ENCODE data around the gene SPSB3.

Gene SPSB3

DNA sequence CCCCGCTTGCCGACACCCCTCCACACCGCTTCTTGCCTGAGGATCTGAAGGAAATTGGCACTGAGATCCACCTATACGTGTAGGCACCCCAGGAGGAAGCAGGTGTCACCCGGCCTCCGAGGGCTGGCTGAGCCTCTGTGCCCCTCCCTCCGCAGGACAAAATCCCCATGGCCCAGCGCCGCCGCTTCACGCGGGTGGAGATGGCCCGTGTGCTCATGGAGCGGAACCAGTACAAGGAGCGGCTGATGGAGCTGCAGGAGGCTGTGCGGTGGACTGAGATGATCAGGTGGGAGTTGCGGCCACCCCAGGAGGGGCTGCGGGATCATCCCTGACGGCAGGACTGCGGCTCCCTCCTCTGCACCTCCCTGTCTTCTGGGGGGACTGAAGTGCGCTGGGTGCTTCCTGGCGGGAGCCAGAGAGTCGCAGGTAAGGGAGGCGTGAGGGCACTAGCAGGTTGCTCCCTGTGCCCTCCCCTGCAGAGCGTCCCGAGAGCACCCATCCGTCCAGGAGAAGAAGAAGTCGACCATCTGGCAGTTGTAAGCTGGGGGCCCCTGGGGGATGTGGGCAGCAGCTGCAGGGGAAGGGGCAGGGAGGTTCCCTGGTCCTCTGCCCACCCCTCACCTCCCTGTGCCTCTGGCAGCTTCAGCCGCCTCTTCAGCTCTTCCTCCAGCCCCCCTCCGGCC, 20.0 kb downstream of the SPSB3 start:
- DNase-seq: no peak

DNA sequence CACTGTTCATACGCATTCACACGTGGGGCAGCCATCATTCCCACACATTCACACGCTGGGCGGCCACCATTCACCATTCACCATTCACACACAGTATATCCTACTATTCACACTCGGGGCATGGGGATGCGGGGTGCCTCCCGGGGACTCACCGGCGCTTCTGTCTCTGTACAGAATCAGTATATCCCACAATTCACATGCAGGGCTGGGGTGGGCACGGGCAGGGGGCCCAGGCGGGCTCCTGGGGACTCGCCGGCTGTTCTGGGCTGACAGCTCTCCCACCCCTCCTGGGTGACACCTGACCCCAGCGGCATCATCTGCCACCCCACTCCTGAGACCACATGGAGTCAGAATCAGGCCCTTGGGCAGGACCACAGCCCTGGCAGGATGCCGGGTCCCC, 20.6 kb downstream of the SPSB3 start:
- DNase-seq: no peak

DNA sequence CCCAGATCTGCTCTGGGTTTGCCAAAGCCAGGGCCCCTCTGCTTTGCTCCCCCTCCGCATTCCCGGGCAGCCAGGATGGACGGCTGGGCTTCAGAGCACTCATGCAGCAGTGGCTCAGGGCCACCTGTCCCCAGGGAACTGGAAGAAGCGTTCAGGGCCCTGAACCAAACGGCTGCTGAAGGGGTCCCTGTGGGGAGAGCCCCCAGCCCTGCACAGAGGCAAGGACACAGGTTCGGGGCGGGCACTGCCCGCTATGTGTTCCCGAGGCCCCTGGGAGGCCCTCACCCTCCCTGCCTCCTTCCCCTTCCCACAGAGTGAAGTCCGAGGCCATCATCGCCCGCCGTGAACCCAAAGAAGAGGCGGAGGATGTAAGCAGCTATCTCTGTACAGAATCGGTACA, 21.5 kb downstream of the SPSB3 start:
- DNase-seq: no peak

DNA sequence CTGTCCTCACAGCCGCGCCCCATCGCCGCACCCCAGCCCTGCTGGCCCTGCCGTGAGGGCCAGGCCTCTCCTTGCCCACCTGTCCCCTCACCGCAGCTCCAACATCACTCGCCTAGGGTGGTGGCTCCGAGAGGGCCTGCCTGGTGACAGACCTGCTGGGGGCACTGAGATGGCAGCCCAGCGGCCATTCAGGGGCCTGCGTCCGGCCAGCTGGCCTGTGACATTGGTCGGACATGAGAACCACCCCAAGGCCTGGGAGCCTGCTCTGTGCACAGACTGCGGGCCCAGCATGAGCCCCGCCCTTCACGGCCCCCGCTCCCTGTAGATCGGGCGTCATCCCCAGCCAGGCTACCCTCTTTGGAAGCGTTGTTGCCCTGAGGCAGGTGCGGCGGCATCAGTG, 22.9 kb downstream of the SPSB3 start:
- DNase-seq: no peak

DNA sequence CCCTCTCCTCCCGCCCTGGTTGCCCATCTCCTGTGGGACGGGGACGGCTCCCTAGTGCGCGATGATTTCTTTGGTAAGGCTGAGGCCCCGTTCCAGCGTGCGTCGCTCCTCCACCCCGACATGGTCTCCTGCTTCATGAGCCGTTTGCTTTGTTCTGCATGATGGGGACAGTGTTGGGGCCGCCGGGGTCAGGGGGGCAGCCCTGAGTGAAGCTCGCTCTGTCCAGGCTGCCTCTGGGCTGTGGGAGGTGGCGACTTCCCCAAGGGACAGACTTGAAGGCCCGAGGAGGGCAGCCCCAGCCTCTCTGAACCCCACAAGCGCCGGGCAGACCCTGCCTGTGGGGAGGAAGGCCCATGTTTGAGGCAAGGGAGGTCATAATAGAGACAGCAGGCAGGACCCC, 23.4 kb downstream of the SPSB3 start:
- no peak for DNase-seq

DNA sequence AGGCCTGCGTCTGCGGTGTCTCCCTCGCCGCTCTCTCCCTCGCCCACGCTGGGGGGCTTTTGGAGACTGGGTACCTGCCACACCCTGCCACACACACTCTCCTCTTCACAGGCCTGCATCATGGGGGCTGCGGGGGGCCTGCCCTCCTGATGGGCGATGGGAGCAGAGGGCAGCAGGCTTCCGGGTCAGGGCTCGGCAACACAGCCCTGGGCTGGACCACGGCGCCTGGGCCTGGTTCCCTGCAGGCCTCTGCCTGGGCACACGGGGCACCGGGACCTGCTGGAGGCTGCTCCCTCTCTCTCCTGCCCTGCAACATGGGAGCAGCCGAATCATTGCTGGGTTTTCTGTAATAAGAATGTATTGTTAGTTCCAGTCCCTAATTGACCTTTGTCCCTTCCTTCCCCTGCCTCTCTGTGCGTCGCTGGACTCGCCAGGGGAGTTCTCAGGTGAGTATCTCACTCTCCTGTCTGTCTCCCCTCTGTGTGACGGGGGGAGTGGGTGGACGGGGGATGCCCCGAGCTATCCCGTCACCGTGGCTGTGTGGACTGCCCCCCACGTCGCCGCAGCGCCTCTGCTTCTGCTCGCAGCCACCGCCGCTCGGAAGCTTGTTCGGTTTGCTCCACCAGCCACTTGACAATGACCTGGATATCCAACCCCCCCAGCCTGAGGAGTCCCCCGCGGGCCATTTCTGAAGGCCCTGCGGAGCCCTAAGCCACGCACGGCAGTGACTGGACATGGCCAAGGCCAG, 24.5 kb downstream of the SPSB3 start:
- DNase-seq: no peak

DNA sequence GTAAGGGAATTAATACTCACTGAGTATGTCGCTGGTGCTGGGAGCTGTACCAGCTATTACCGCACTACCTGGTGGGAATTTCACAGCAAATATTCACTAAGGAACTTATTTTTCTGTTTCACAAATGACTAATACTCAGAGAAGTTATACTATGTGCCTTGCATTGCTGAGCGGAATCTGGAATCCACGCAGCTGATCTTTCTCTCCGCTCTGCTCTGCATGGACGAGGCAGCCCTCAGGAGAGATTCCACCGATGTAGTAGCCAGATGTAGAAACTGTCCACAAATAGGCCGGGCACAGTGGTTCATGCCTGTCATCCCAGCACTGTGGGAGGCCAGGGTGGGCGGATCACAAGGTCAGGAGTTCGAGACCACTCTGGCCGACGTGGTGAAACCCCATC, 28.2 kb downstream of the SPSB3 start:
- no peak for DNase-seq

DNA sequence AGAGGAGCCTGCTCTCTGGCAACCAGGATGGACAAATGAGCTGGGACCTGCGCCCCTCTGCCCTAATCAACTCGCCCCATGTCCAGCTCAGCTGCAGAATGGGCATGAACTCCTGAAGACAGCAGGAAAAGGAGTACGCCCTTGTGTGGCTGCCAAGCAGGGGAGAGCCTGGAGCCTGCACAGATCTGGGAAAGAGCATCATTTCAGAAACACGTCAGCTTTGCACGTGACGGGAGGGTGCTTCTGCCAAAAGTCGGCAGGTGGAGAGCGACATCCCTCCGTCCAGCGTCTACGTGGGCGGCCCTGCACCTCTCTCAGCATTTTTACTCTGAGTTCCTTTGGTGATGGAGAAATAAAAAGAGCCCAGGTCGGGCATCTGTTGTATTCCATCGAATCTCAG, 29.5 kb downstream of the SPSB3 start:
- no peak for DNase-seq

DNA sequence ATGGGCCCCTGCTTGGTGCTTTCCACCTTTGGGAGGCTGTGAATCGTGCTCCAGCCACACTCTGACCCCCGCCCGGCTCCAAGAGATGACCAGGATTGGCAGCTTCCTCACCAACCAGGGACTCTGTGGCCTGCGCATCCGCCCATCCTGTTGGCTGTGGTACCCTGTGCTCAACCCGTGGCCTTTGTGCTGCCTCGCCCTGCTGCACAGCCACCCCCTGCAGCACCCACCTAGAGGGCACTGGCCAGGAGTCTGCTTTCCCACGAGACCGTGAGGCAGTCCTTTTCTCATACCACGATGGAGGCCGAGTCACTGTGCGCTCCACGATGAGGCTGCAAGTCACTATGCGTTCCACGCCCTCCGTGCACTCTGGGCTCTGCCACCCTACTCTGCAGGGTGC, 30.4 kb downstream of the SPSB3 start:
- no peak for DNase-seq

DNA sequence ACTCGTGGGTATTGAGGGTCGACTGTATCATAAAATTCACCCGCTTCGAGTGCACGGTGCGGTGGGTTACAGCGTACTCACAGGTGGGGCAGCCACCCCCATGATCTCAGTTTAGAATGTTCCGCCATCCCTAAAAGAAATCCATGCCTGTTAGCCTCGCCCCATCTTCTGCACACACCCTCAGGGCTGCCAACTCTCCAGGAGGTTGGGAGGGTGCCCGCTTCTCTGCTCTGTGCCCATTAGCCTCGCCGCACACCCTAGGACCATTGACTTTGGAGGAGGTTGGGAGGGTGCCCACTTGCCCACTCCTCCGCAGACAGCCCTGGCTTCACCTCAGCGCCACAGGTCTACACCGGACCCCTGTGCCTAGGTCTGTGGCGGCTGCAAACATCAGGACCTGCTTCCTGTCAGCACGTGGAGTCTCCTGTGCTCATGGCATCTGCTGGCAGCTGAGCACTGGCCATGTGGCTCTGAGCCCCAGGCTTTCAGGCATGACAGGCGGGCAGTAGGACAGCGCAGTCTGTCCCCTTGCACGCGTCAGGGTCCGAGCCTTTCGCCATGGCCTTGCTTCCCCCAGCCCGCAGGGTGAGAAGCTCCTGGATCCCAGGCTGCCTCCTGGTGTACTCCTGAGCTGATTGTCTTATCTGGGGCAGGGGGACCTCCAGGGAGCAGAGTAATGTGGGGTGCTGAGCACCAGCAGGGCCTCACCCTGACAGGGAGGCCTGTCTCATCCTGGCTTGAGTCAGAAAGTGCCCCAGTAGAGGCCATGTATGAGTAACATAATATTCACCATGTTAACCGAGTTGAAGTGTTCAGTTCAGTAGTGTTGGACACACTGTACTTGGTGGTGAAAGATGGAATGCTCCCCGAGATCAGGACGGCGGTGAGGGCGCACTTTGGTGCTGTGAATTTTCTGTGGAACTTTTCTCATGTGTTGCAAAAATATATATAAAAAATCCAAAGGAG, 32.9 kb downstream of the SPSB3 start:
- no peak for DNase-seq

DNA sequence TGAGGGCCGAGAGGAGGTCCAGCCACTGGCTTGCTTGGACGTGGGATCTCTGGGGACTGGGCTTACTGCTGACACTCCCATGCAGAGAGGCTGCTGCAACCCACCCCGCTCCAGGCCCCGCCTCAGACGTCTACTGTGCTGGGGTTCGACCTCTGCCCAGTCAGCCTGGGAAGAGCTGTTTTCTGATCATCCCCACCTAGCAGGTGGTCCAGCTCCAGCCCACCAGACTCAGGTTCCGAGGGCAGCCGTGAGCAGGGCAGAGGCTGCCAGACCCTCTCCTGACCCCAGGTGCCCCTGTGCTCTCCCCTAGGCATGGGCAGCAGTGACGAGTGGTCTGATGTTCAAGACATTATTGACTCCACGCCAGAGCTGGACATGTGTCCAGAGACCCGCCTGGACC, 34.4 kb downstream of the SPSB3 start:
- DNase-seq: no peak

DNA sequence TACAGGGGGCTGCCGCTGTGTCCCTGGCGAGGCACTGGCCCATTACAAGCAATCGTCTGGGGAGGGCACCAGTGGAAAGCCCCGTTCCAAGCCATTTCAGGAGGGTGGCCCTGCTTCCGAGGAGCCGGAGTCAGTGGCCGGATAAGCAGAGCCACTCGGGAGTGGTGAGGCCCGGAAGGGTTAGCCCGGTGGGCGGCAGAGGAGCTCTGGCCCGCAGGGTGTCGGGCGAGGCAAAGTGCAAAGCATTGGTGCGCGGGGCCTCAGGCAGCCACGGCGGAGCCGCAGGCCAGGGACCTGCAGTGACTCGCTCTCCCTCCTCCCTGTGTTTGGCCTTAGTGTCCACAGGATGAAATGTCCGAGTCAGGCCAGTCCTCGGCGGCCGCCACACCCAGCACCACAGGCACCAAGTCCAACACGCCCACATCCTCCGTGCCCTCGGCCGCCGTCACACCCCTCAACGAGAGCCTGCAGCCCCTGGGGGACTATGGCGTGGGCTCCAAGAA, 35.6 kb downstream of the SPSB3 start:
- DNase-seq: no peak

DNA sequence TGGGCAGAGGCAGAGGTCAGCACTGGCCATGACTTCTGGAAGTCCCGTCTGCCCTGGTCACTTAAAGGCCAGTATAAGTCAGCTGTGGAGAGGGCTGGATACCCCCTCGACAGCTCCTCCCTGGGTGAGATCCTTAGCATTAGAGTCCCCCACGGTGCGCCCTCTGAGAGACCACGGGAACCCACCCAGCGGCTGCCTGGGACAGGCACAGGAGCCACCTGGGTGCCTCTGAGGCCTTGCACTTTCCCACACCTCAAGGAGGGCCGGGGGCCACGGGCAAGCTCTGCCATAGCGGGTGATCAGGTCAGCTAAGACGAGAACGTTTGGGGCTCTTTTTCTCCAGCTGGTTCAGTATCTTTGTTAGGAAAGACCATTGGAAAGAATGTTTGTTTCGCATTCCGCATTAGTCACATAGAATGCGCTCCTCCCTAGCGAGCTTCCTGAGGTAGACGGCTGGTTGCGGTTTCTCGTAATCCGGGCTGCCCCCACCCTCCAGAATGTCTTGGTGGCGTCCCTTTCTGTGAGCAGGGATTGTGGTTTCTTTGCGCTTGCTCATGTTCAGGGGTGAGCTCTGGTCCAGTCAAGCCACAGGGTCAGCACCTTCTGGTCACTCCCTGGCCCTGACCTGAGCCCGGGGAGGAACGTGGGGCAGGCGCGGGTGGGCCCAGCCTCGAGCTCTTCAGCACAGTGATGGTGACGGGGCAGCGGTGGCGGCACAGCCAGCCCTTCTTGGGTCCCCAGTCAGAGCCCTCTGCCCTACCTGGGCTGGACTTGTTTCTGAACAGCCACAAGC, 36.3 kb downstream of the SPSB3 start:
- DNase-seq: no peak

DNA sequence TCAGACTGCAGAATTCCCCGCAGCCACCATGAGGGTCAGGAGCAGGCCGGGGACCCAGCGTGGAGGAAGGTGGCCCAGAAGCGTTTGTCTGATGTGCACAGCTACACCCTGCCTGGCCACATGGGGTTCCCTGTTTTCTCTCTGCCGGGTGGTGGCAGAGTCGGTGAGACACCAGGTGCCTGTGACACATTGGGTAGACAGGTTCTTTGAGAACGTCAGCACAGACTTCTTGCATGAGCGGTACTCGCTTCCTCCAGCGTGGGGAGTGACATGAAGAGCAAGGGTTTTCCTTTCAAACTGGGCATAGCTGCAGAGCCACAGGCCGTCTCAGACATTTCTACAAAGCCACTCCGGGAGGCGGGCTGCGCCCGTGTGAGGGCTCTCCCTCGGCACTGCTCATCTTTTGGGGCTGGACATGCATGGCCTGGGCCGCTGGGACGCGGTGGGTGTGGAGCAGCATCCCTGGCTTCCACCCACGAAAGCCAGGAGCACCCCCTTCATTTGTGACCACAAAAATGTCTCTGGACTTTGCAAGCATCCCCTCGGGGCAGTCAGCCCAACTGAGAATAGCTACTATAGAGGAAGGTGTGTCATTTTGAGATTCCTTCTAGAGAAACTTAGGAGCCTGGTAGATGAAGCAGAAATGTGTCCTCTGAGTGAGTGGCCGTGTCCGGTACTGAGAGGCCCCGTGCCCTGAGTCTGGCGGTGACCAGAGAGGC, 37.0 kb downstream of the SPSB3 start:
- DNase-seq: no peak

DNA sequence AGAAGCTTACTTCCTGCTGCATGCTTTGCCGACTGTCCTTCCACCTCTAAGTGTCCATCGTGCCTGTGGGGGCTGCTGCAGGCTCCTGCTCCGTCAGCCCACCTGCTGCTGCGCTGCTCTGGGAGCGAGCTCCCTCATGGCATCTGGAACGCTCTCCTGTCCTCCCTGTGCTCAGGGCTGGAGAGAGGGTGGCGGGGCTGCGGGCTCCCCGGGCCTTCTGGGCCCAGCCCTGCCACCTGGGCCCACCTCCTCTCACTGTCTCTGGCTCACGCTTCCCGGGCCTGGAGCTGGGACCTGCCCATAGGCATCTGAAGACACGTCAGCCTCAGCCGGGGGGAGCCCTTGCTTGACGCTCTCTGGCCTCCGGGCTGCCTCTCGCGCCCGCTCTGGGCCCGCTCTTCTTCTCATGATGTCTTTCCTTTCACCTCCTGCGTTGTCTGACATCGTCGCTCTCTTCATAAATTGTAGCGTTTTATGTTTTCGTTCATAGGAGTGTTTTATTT, 38.0 kb downstream of the SPSB3 start:
- no peak for DNase-seq

DNA sequence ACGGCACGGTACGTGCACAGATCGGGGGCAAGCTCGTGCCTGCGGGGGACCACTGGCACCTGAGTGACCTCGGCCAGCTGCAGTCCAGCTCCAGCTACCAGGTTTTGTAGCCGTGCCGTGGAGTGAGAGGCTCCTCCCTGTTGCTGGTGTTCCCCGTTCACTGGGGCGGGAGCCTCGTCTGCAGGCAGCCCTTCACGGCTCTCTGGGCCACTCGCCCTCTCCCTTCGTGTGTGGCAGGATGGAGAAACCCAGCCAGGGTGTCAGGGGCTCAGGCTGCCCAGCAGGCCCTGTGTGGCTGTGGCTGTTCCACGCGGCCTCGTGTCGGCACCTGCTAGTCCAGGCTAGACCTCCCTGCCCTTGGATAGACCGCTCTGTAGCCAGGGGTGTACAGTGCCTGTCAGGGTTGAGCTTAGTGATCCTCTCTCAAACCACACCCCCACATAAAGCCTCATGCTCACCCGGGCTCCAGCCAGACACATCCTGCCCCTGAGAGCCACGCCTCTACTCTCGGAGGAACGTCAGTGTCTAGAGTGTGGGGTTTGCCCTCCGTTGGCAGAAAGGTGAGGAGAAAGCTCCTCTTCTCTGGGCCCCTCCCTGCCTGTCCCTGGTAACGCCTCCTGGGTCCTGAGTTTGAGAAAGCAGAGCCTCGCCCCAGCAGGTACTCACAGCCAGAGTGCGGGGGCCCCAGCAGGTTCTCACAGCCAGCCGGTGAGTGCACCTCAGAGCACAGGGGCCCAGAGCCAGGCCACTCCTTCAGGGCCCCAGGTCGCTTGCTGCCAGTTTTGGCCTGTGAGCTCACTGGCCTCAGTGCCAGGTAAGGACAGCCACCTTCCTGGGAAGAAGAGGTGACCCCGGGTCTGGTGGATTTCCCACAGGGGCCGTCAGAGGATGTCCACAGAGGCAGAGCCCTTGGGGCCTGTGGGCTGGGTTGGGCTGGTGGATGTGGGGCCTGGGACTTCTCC, 38.7 kb downstream of the SPSB3 start:
- no peak for DNase-seq

DNA sequence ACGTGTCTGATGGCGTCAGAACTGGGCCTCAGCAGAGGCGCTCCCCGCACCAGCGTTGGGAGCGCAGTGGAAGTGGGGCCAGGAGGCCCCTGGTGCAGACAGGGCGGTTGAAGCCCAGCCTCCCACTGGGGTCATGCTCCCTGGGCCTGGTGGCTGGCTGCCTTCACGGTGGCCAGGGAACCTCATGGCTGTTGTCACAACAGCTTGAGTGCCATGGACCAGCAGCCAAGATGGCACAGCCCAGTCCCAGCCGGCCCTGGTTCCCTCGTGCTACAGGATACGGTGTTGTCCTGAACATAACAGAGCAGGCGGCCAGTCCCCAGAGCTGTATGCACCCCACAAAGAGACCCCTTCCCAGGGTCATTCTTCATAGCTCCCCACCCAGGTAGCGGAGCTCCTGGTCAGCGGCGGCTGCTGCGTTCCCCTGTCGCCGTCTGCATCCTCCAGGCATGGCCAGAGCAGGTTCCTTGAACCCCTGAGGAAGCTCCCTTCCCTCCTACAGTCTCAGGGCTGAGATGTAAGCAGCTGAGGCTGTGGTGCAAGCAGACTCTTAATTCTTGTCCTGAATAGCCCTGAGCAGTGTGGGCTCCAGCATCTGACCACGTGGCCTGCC, 40.7 kb downstream of the SPSB3 start:
- DNase-seq: no peak

DNA sequence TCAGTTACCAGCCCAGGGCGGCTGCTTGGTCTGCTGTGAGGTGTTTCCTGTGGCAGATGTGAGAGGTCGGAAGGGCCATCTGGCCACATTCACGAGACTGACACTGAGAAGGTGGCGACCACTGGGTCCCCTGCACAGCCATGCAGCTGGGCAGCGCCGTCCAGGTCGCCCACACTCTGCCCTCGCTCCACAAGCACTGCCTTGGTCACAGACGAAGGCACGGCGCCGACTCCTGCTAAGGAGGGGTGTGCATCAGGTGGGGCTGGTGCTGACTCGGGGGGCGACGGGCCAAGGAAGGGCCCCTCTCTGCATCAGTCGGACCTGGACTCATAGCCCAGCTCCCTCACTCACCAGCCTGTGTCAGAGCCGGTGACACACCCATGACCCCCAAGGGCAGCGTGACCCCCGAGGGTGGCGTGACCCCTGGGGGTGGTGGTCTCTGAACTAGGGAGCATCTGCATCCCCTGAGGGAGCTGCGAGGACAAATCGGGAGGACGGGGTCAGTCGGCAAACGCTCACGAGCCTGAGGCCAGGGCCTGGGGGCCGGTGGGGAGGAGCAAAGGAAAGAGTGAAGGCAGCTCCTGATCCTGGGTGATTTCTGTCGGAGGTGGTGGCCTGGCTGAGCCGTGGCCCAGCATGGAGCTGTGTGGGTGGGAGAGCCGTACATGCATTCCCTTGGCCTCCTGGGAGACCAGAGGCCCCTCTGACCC, 41.4 kb downstream of the SPSB3 start:
- DNase-seq: no peak

DNA sequence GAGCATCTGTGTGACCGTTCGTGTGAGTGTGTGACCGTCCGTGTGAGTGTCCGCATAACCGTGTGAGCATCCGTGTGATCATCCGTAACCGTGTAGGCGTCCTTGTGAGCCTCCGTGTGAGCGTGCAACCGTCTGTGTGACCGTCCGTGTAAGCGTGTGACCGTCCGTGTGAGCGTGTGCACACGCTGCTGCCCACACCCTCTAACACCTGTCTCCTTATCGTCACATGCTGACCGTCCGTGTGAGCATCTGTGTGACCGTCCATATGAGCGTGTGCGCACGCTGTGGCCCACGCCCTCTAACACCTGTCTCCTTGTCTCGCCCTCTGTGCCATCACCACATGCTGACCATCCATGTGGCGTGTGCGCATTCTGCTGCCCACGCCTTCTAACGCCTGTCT, 42.1 kb downstream of the SPSB3 start:
- no peak for DNase-seq

All from NCI-H1417 treated with DMSO at 0.1 percent for 48 hours (cell line).